ENCODE measurements around the gene NPAS3.

The NPAS3 gene

GRCh38 chr14:33646692-33647260, 708.1 kb downstream of the NPAS3 start:
- Histone ChIP-seq H3K36me3 (replicated peaks) (no peaks in the 10 kb centered on the region), H3K4me3 (no peak overlapping the region), H3K27me3 (ENCODE audit: low read depth) (no peaks in the 10 kb centered on the region), H3K4me1 (peaks cover 19% of the 10 kb centered on the region), H3K9me3 (no peaks in the 10 kb centered on the region)
- in situ Hi-C loops (cut with MboI; ENCODE audit: low sequenced_read_pairs): no loop called here
- DNase-seq (ENCODE audit: low spot score in 2 of 2): no peak

- Histone ChIP-seq H3K9me3 (no peaks in the 10 kb centered on the region), H3K4me1 (peaks cover 15% of the 10 kb centered on the region), H3K4me3 (no peak overlapping the region), H3K27me3 (ENCODE audit: low read depth) (no peaks in the 10 kb centered on the region), H3K36me3 (replicated peaks) (no peaks in the 10 kb centered on the region)
- no peak for DNase-seq (ENCODE audit: low spot score in 2 of 2)
- in situ Hi-C loops (cut with MboI; ENCODE audit: low sequenced_read_pairs): no loop called here
These were observed 708.7 kb downstream of the NPAS3 start for GRCh38 chr14:33647385-33647786.

- H3K9me3 ChIP-seq: no peaks in the 10 kb centered on the region
- no peaks in the 10 kb centered on the region for H3K36me3 ChIP-seq (replicated peaks)
- no peak for DNase-seq (ENCODE audit: low spot score in 2 of 2)
- H3K4me1 ChIP-seq: no peaks in the 10 kb centered on the region
- no peaks in the 10 kb centered on the region for H3K27me3 ChIP-seq (ENCODE audit: low read depth)
- in situ Hi-C loops (cut with MboI; ENCODE audit: low sequenced_read_pairs): no loop called here
- H3K4me3 ChIP-seq: no peak overlapping the region
These were observed 711.8 kb downstream of the NPAS3 start for GRCh38 chr14:33650430-33650829.

DNA sequence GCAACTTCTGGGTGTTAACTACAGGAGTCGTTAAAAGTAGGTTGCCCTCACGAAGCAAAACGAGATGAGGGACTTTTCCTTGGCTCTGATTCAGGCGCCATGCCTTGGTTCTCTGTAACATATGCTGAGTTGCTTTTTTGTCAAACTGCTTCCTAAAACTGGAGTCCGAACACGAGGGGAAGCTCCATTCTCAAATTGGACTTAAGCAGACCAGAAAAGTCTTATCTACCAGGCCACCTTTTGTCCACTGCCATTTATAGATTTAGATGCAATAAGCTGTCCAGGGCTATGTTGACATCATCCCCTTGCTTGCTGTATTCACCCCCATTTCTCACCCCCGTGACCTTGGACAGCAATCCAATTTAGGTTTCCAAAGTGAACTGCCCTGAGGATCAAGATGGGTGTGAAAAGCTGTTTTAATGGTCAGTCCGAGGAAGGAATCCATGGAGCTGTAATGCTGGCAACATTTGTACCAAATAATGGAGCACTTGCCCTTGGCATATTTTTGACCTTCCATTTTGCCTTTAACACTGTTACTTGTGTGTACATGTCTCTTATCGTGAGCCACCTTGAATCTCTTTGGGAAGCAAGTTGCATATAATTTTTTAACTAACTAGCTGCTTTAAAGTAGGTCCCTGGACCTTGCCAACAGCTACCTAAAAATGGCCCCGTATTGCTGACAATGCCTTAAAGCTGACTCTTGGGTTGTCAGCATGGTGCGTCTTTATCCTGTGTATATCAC, 714.1 kb downstream of the NPAS3 start:
- Histone ChIP-seq H3K4me3 (no peak overlapping the region), H3K27me3 (ENCODE audit: low read depth) (no peaks in the 10 kb centered on the region), H3K4me1 (no peaks in the 10 kb centered on the region), H3K9me3 (no peaks in the 10 kb centered on the region), H3K36me3 (replicated peaks) (no peaks in the 10 kb centered on the region)
- in situ Hi-C loops (cut with MboI; ENCODE audit: low sequenced_read_pairs): no loop called here
- DNase-seq (ENCODE audit: low spot score in 2 of 2): no peak

DNA sequence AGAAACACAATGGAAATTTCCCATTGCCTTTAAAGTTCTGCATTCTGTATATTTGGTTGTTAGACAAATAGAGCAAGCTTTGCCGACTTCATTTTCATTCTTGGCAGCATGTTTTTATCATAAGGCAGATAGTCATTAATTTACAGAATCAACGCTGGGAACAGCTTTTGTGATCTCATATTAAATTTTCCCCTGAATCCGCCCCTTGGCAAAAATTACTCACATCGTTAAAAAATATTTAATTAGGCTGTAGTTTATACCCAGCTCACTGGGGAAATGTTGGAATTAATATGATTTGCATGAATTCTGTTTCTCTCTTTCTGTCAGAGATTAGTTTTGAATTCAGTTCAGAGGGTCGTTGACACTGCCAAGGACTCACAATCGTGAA, 714.6 kb downstream of the NPAS3 start:
- no peaks in the 10 kb centered on the region for H3K9me3 ChIP-seq
- H3K27me3 ChIP-seq (ENCODE audit: low read depth): no peaks in the 10 kb centered on the region
- in situ Hi-C loops (cut with MboI; ENCODE audit: low sequenced_read_pairs): no loop called here
- no peak for DNase-seq (ENCODE audit: low spot score in 2 of 2)
- H3K36me3 ChIP-seq (replicated peaks): no peaks in the 10 kb centered on the region
- H3K4me1 ChIP-seq: no peaks in the 10 kb centered on the region
- H3K4me3 ChIP-seq: no peak overlapping the region

GRCh38 chr14:33655421-33655820, 716.7 kb downstream of the NPAS3 start:
- Histone ChIP-seq H3K36me3 (replicated peaks) (no peaks in the 10 kb centered on the region), H3K4me1 (no peaks in the 10 kb centered on the region), H3K27me3 (ENCODE audit: low read depth) (no peaks in the 10 kb centered on the region), H3K9me3 (no peaks in the 10 kb centered on the region), H3K4me3 (no peak overlapping the region)
- no peak for DNase-seq (ENCODE audit: low spot score in 2 of 2)
- in situ Hi-C loops (cut with MboI; ENCODE audit: low sequenced_read_pairs): no loop called here

- no peak for DNase-seq (ENCODE audit: low spot score in 2 of 2)
- H3K4me1 ChIP-seq: no peaks in the 10 kb centered on the region
- H3K9me3 ChIP-seq: no peaks in the 10 kb centered on the region
- H3K27me3 ChIP-seq (ENCODE audit: low read depth): no peaks in the 10 kb centered on the region
- no peak overlapping the region for H3K4me3 ChIP-seq
- in situ Hi-C loops (cut with MboI; ENCODE audit: low sequenced_read_pairs): no loop called here
- no peaks in the 10 kb centered on the region for H3K36me3 ChIP-seq (replicated peaks)
These were observed 718.8 kb downstream of the NPAS3 start for GRCh38 chr14:33657476-33657875.

GRCh38 chr14:33660248-33660647, 721.6 kb downstream of the NPAS3 start:
- Histone ChIP-seq H3K36me3 (replicated peaks) (no peaks in the 10 kb centered on the region), H3K4me1 (no peaks in the 10 kb centered on the region), H3K27me3 (ENCODE audit: low read depth) (no peaks in the 10 kb centered on the region), H3K4me3 (no peak overlapping the region), H3K9me3 (peaks cover 2% of the 10 kb centered on the region; the same call in 1 of the 2 replicates)
- in situ Hi-C loops (cut with MboI; ENCODE audit: low sequenced_read_pairs): no loop called here
- DNase-seq (ENCODE audit: low spot score in 2 of 2): no peak

DNA sequence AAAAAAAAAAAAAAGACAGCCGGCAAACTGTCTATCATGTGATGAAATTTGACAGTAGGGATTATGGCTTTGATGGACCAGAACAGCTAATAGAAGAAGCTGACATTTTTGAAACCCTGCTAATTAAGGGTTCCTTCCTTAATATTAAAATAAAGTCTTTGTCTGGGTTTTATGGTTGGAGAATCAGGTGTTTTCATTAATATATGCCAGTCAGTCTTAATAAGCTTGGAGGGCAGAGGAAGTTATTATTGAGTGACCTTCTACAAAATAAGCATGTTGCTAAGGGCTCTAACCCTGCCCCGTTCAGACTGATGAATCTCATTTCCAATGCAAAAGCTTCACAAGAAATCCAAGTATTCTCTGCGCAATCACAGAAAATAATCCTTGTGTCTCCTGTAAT, 722.4 kb downstream of the NPAS3 start:
- no peak overlapping the region for H3K4me3 ChIP-seq
- no peaks in the 10 kb centered on the region for H3K36me3 ChIP-seq (replicated peaks)
- in situ Hi-C loops (cut with MboI; ENCODE audit: low sequenced_read_pairs): no loop called here
- DNase-seq (ENCODE audit: low spot score in 2 of 2): no peak
- no peaks in the 10 kb centered on the region for H3K27me3 ChIP-seq (ENCODE audit: low read depth)
- H3K4me1 ChIP-seq: no peaks in the 10 kb centered on the region
- H3K9me3 ChIP-seq: peaks cover 2% of the 10 kb centered on the region; the same call in 1 of the 2 replicates

- in situ Hi-C loops (cut with MboI; ENCODE audit: low sequenced_read_pairs): no loop called here
- Histone ChIP-seq H3K4me1 (no peaks in the 10 kb centered on the region), H3K9me3 (peaks cover 2% of the 10 kb centered on the region; the same call in 1 of the 2 replicates), H3K36me3 (replicated peaks) (no peaks in the 10 kb centered on the region), H3K4me3 (no peak overlapping the region), H3K27me3 (ENCODE audit: low read depth) (no peaks in the 10 kb centered on the region)
- no peak for DNase-seq (ENCODE audit: low spot score in 2 of 2)
These were observed 729.4 kb downstream of the NPAS3 start for GRCh38 chr14:33668066-33668465.

GRCh38 chr14:33669111-33669510, 730.4 kb downstream of the NPAS3 start:
- no peaks in the 10 kb centered on the region for H3K36me3 ChIP-seq (replicated peaks)
- in situ Hi-C loops (cut with MboI; ENCODE audit: low sequenced_read_pairs): no loop called here
- H3K27me3 ChIP-seq (ENCODE audit: low read depth): no peaks in the 10 kb centered on the region
- no peak overlapping the region for H3K4me3 ChIP-seq
- H3K9me3 ChIP-seq: no peaks in the 10 kb centered on the region; the same call in 1 of the 2 replicates
- no peak for DNase-seq (ENCODE audit: low spot score in 2 of 2)
- no peaks in the 10 kb centered on the region for H3K4me1 ChIP-seq

- H3K36me3 ChIP-seq (replicated peaks): no peaks in the 10 kb centered on the region
- in situ Hi-C loops (cut with MboI; ENCODE audit: low sequenced_read_pairs): no loop called here
- H3K27me3 ChIP-seq (ENCODE audit: low read depth): no peaks in the 10 kb centered on the region
- H3K9me3 ChIP-seq: no peaks in the 10 kb centered on the region
- no peak for DNase-seq (ENCODE audit: low spot score in 2 of 2)
- H3K4me1 ChIP-seq: no peaks in the 10 kb centered on the region
- H3K4me3 ChIP-seq: no peak overlapping the region
These were observed 731.6 kb downstream of the NPAS3 start for GRCh38 chr14:33670235-33670634.

GRCh38 chr14:33671556-33671955, 732.9 kb downstream of the NPAS3 start:
- in situ Hi-C loops (cut with MboI; ENCODE audit: low sequenced_read_pairs): no loop called here
- DNase-seq (ENCODE audit: low spot score in 2 of 2): no peak
- no peak overlapping the region for H3K4me3 ChIP-seq
- H3K36me3 ChIP-seq (replicated peaks): no peaks in the 10 kb centered on the region
- no peaks in the 10 kb centered on the region for H3K9me3 ChIP-seq
- no peaks in the 10 kb centered on the region for H3K27me3 ChIP-seq (ENCODE audit: low read depth)
- H3K4me1 ChIP-seq: peaks cover 9% of the 10 kb centered on the region

DNA sequence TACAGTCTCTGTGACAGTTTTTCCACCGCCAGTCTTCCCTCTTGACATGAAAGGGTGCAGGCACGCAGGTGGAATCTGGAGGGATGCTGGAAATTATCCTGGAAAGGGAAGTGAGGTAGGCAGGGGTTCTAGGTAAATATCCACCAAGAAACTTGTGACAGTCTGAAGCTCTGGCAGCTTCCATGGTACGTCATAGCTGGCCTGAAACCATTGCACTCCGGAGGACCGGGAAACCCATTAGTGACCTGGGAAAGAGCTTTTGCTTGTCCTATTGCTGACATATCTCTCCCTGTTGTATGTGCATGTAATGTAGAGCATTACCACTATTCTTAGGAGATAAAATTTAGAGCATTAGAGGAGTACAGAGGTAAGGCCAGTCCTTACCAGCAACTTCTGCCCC, 736.2 kb downstream of the NPAS3 start:
- in situ Hi-C loops (cut with MboI; ENCODE audit: low sequenced_read_pairs): no loop called here
- peaks cover 30% of the 10 kb centered on the region for H3K4me1 ChIP-seq

More for the DNA sequence above, 736.2 kb downstream of the NPAS3 start:
- Histone ChIP-seq H3K4me3 (no peak overlapping the region), H3K9me3 (no peaks in the 10 kb centered on the region), H3K36me3 (replicated peaks) (no peaks in the 10 kb centered on the region), H3K27me3 (ENCODE audit: low read depth) (no peaks in the 10 kb centered on the region)
- DNase-seq (ENCODE audit: low spot score in 2 of 2): no peak

All from HAP-1 (cell line).